ENCODE data around the gene NID2.

- no peak for TF ChIP-seq CTCF (IDR thresholded peaks at IDR 0.05)
- no peak for TF ChIP-seq EZH2 (IDR thresholded peaks at IDR 0.05; ENCODE audit: borderline replicate concordance, insufficient read depth, low read depth, low read length, poor library complexity, severe bottlenecking)
Observed at GRCh38 chr14:52115286-52115685, 46.4 kb upstream of the NID2 start.

All from B cell (primary cell).